NCI-H510A (cell line): ENCODE results near the gene GPR35.

Experiments used
- DNase-seq: peaks from one replicate; lab custom pipeline; 2025; lab: John Stamatoyannopoulos, UW

GPR35 gene

GRCh38 chr2:240624950-240625621 is at the start of gene GPR35:
TSS of gene GPR35 (plus strand) at chr2:240625480. CDS start at chr2:240629953, 4,473 bp downstream.
- DNase-seq: no peak

GRCh38 chr2:240576036-240576435 is 49.2 kb upstream of the GPR35 start:
- no peak for DNase-seq

GRCh38 chr2:240576436-240577205 is 48.7 kb upstream of the GPR35 start:
- no peak for DNase-seq

GRCh38 chr2:240577281-240578109 is 47.8 kb upstream of the GPR35 start:
- DNase-seq: no peak

GRCh38 chr2:240578110-240578450 is 47.2 kb upstream of the GPR35 start:
- no peak for DNase-seq

GRCh38 chr2:240578488-240578887 is 46.8 kb upstream of the GPR35 start:
- DNase-seq: no peak

- no peak for DNase-seq
These were observed 46.1 kb upstream of the GPR35 start for GRCh38 chr2:240579071-240579762.

GRCh38 chr2:240579771-240580614 is 45.3 kb upstream of the GPR35 start:
- DNase-seq: peak; percentile 32

- no peak for DNase-seq
These were observed 43.5 kb upstream of the GPR35 start for GRCh38 chr2:240581811-240582210.

- no peak for DNase-seq
These were observed 42.5 kb upstream of the GPR35 start for GRCh38 chr2:240582781-240583180.

- DNase-seq: no peak
These were observed 41.5 kb upstream of the GPR35 start for GRCh38 chr2:240583774-240584173.

GRCh38 chr2:240584486-240585031 is 40.7 kb upstream of the GPR35 start:
- DNase-seq: no peak

GRCh38 chr2:240585101-240585500 is 40.2 kb upstream of the GPR35 start:
- DNase-seq: no peak

GRCh38 chr2:240585681-240586197 is 39.5 kb upstream of the GPR35 start:
- no peak for DNase-seq

GRCh38 chr2:240586198-240586918 is 38.9 kb upstream of the GPR35 start, which contains the start of gene CAPN10:
TSS of gene CAPN10 (plus strand) at chr2:240586734. CDS start at chr2:240586912, 178 bp downstream.
- DNase-seq: peak; percentile 95

- DNase-seq: peak; percentile 73
These were observed 38.1 kb upstream of the GPR35 start for GRCh38 chr2:240586919-240587800.

- no peak for DNase-seq
These were observed 37.1 kb upstream of the GPR35 start for GRCh38 chr2:240588006-240588655.

GRCh38 chr2:240588669-240589068 is 36.6 kb upstream of the GPR35 start:
- DNase-seq: no peak
